GM12801 (cell line): Measurements from ENCODE around the gene PCDHGB6.
"Not testable (repeated sequence)": the region's sequence is repeated elsewhere in the genome, so short reads cannot be mapped to it uniquely, and the experiment has no call there.

Source experiments
- TF ChIP-seq, protein P1 (sequence below): IDR thresholded peaks from one replicate; pipeline ENCODE4 v1.5.1; 2011; ENCODE audit warnings: control low read depth; ENCODE audit not compliant: insufficient read length; ENCODE audit errors: extremely low read depth

PCDHGB6 gene

GRCh38 chr5:141397756-141398551 is 9.9 kb upstream of the PCDHGB6 start, which contains the start of gene PCDHGB5:
TSS of gene PCDHGB5 (plus strand) at chr5:141397947. CDS start at chr5:141398128, 181 bp downstream.
- TF ChIP-seq, protein P1, sequence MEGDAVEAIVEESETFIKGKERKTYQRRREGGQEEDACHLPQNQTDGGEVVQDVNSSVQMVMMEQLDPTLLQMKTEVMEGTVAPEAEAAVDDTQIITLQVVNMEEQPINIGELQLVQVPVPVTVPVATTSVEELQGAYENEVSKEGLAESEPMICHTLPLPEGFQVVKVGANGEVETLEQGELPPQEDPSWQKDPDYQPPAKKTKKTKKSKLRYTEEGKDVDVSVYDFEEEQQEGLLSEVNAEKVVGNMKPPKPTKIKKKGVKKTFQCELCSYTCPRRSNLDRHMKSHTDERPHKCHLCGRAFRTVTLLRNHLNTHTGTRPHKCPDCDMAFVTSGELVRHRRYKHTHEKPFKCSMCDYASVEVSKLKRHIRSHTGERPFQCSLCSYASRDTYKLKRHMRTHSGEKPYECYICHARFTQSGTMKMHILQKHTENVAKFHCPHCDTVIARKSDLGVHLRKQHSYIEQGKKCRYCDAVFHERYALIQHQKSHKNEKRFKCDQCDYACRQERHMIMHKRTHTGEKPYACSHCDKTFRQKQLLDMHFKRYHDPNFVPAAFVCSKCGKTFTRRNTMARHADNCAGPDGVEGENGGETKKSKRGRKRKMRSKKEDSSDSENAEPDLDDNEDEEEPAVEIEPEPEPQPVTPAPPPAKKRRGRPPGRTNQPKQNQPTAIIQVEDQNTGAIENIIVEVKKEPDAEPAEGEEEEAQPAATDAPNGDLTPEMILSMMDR: not testable (repeated sequence)

GRCh38 chr5:141398608-141399007 is 9.2 kb upstream of the PCDHGB6 start:
- TF ChIP-seq, protein P1: no peak

DNA sequence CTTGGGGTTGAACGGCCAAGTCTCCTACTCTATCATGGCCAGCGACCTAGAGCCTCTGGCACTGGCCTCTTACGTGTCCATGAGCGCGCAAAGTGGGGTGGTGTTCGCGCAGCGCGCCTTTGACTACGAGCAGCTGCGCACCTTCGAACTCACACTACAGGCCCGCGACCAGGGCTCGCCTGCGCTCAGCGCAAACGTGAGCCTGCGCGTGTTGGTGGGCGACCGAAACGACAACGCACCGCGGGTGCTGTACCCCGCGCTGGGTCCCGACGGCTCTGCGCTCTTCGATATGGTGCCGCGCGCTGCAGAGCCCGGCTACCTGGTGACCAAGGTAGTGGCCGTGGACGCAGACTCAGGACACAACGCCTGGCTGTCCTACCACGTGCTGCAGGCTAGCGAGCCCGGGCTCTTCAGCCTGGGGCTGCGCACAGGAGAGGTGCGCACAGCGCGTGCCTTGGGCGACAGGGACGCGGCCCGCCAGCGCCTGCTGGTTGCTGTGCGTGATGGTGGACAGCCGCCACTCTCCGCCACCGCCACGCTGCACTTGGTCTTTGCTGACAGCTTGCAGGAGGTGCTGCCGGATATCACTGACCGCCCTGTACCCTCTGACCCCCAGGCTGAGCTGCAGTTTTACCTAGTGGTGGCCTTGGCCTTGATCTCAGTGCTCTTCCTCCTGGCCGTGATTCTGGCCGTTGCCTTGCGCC is 8.1 kb upstream of the PCDHGB6 start:
- TF ChIP-seq, protein P1: no peak

GRCh38 chr5:141402553-141403243 is 5.1 kb upstream of the PCDHGB6 start, which contains the start of gene PCDHGA9:
TSS of gene PCDHGA9 (plus strand) at chr5:141402778. CDS start at chr5:141402953, 175 bp downstream.
- TF ChIP-seq, protein P1: no peak

GRCh38 chr5:141403387-141403786 is 4.4 kb upstream of the PCDHGB6 start:
- TF ChIP-seq, protein P1: no peak

DNA sequence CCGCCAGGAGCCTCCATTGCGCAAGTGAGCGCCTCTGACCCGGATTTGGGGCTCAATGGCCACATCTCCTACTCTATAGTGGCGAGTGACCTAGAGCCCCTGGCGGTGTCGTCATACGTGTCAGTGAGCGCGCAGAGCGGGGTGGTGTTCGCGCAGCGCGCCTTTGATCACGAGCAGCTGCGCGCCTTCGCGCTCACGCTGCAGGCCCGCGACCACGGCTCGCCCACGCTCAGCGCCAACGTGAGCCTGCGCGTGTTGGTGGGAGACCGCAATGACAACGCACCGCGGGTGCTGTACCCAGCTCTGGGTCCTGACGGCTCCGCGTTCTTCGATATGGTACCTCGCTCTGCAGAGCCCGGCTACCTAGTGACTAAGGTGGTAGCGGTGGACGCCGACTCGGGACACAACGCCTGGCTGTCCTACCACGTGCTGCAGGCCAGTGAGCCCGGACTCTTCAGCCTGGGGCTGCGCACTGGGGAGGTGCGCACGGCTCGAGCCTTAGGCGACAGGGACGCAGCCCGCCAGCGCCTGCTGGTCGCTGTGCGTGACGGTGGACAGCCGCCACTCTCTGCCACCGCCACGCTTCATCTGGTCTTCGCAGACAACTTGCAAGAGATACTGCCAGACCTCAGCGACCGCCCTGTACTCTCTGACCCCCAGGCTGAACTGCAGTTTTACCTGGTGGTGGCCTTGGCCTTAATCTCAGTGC is 1.9 kb downstream of the PCDHGB6 start:
- TF ChIP-seq, protein P1: no peak
